Neural cell (in vitro differentiated cells): ENCODE data around the gene DIAPH1.

Experiments used
- CTCF ChIP-seq: fragments of 450-650 bp; IDR thresholded peaks from 2 replicates; pipeline ENCODE4 v1.5.1; 2014; ENCODE audit warnings: antibody characterized with exemption, mild to moderate bottlenecking, moderate library complexity; ENCODE audit not compliant: poor library complexity, severe bottlenecking
- EP300 ChIP-seq: fragments of 450-650 bp; conservative IDR thresholded peaks from 2 replicates; pipeline ENCODE4 v1.6.1; 2014; ENCODE audit warnings: antibody characterized with exemption, mild to moderate bottlenecking, moderate library complexity; ENCODE audit not compliant: poor library complexity, severe bottlenecking
- EZH2 ChIP-seq: fragments of 200-600, 300-800 bp; shearing (Covaris generic), sonication (generic); IDR thresholded peaks from 2 replicates; pipeline ENCODE4 v1.6.1; 2014; ENCODE audit warnings: antibody characterized with exemption, low read length, borderline replicate concordance, mild to moderate bottlenecking; ENCODE audit not compliant: insufficient read depth, poor library complexity, severe bottlenecking
- MXI1 ChIP-seq: fragments of 450-650 bp; conservative IDR thresholded peaks from 2 replicates; pipeline ENCODE4 v1.6.1; 2014; ENCODE audit warnings: antibody characterized with exemption, mild to moderate bottlenecking; ENCODE audit not compliant: poor library complexity, severe bottlenecking
- POLR2AphosphoS5 ChIP-seq: IDR thresholded peaks from 2 replicates; pipeline ENCODE4 v1.6.1; 2012
- RAD21 ChIP-seq: fragments of 450-650 bp; conservative IDR thresholded peaks from 2 replicates; pipeline ENCODE4 v1.6.1; 2014; ENCODE audit warnings: antibody characterized with exemption, mild to moderate bottlenecking, moderate library complexity
- SMC3 ChIP-seq: fragments of 450-650 bp; conservative IDR thresholded peaks from 2 replicates; pipeline ENCODE4 v1.6.1; 2014; ENCODE audit warnings: antibody characterized with exemption, mild to moderate bottlenecking, moderate library complexity; ENCODE audit not compliant: poor library complexity

- no peak for TF ChIP-seq CTCF
- TF ChIP-seq RAD21, result no peak
- TF ChIP-seq EZH2, result no peak
- TF ChIP-seq POLR2AphosphoS5, result no peak
- no peak for TF ChIP-seq MXI1
- TF ChIP-seq EP300, result no peak
- TF ChIP-seq SMC3, result no peak
Observed at GRCh38 chr5:141523991-141524390, 94.8 kb downstream of the DIAPH1 start.
